K562 (cell line): ENCODE data around the gene CSKMT. TPM values are rescaled to one million over a fixed set of nuclear protein-coding genes. Genes with fewer than 3 reads are reported as not detected.
A peak's percentile ranks its signal among the peaks of the same experiment; 100 is the strongest.

ENCODE experiments used
- ATF4 ChIP-seq: fragments of 450-650 bp; formaldehyde crosslinking; IDR thresholded peaks from 2 replicates; pipeline ENCODE4 v1.4.0; 2022; ENCODE audit warnings: mild to moderate bottlenecking, moderate library complexity
- CCNT2 ChIP-seq: IDR thresholded peaks from 2 replicates; pipeline ENCODE4 v1.6.1; 2011; ENCODE audit warnings: borderline replicate concordance, low read depth, mild to moderate bottlenecking, moderate library complexity, mixed read lengths, low read length; ENCODE audit not compliant: insufficient read length; ENCODE audit errors: extremely low read depth
- GABPA ChIP-seq: fragments of 200-800 bp; sonication (Bioruptor generic); conservative IDR thresholded peaks from 2 replicates; pipeline ENCODE4 v1.6.1; 2016; ENCODE audit warnings: low read depth, missing genetic modification characterization, missing compliant biosample characterization
- GATAD2B ChIP-seq: fragments of 450-650 bp; IDR thresholded peaks from 2 replicates; pipeline ENCODE4 v1.6.1; 2017; ENCODE audit warnings: mild to moderate bottlenecking, borderline replicate concordance
- MEIS2 ChIP-seq: fragments of 450-650 bp; IDR thresholded peaks from 2 replicates; pipeline ENCODE4 v1.6.1; 2014; ENCODE audit warnings: mild to moderate bottlenecking; ENCODE audit not compliant: partially characterized antibody
- MTA3 ChIP-seq: fragments of 450-650 bp; formaldehyde crosslinking; IDR thresholded peaks from 2 replicates; pipeline ENCODE4 v1.6.1; 2017; ENCODE audit warnings: mild to moderate bottlenecking, borderline replicate concordance
- NELFE ChIP-seq: IDR thresholded peaks from 2 replicates; pipeline ENCODE4 v1.6.1; 2011; ENCODE audit warnings: mild to moderate bottlenecking; ENCODE audit not compliant: insufficient read depth, insufficient read length
- OTX1 ChIP-seq: fragments of 450-650 bp; formaldehyde crosslinking; IDR thresholded peaks from 2 replicates; pipeline ENCODE4 v1.4.0; 2022; ENCODE audit warnings: mild to moderate bottlenecking
- PCBP2 ChIP-seq: fragments of 200-400 bp; formaldehyde crosslinking; IDR thresholded peaks from 2 replicates; pipeline ENCODE4 v1.6.1; 2018; ENCODE audit warnings: low read length, low read depth, mild to moderate bottlenecking, moderate library complexity; ENCODE audit not compliant: poor library complexity, severe bottlenecking
- TAF9B ChIP-seq: fragments of 450-650 bp; IDR thresholded peaks from 2 replicates; pipeline ENCODE4 v1.6.1; 2018; ENCODE audit warnings: mild to moderate bottlenecking; ENCODE audit not compliant: partially characterized antibody
- TOE1 ChIP-seq, 2 experiments: fragments of 450-650 bp in 1 of 2; sonication (generic) in 1 of 2; formaldehyde crosslinking in 1 of 2; IDR thresholded peaks; 2 replicates each; pipeline versions ENCODE4 v1.7.1 to v1.8.0; 2016 to 2022; ENCODE audit warnings: borderline replicate concordance in 2 of 2, mild to moderate bottlenecking in 2 of 2, antibody characterized with exemption in 1 of 2, inconsistent platforms in 1 of 2, low read depth in 1 of 2, missing genetic modification reagents in 1 of 2, moderate library complexity in 1 of 2
- TRIM25 ChIP-seq: fragments of 450-650 bp; IDR thresholded peaks from 2 replicates; pipeline ENCODE4 v1.7.0; 2016; ENCODE audit warnings: borderline replicate concordance
- ZKSCAN3 ChIP-seq: fragments of 250-450 bp; sonication (Bioruptor Pico); IDR thresholded peaks from 2 replicates; pipeline ENCODE4 v1.4.0; 2020
- ZNF184 ChIP-seq: sonication (generic); formaldehyde crosslinking; IDR thresholded peaks from 2 replicates; pipeline ENCODE4 v1.5.0; 2020; ENCODE audit warnings: missing genetic modification reagents
- polyA plus RNA-seq, 8 experiments: library from polyadenylated mRNA; depleted of rRNA in 4 of 8; stranded (reverse) in 5 of 8; unstranded in 3 of 8; fragments of >200 nt; fragmentation: Nextera tagmentation in 2 of 8; fragmentation: Illumina TruSeq in 1 of 8; extraction: Ambion mirVana in 2 of 8; extraction: Trizol in 1 of 8; gene quantifications; 2 replicates each; pipeline versions ENCODE4 v1.2.1 to v1.2.3, GENCODE V29; 2011 to 2014; ENCODE audit warnings: inconsistent platforms in 1 of 8, missing spikeins in 1 of 8
- total RNA-seq, 7 experiments: library from RNA; depleted of rRNA in 6 of 7; stranded (reverse); fragments of >200 nt in 6 of 7; fragmentation: Illumina TruSeq in 2 of 7; extraction: Trizol in 2 of 7; gene quantifications; 2 replicates each; pipeline versions ENCODE4 v1.2.1 to v1.2.3, GENCODE V29; 2011 to 2021; ENCODE audit warnings: low replicate concordance in 1 of 7
- TF ChIP-seq, protein P1 (sequence below): IDR thresholded peaks from 3 replicates; pipeline ENCODE4 v1.6.1; 2011; ENCODE audit warnings: borderline replicate concordance, mild to moderate bottlenecking; ENCODE audit not compliant: insufficient read length, insufficient read depth
- TF ChIP-seq, protein P2 (sequence below): fragments of 250-450 bp; sonication (Bioruptor Pico); IDR thresholded peaks from 2 replicates; pipeline ENCODE4 v1.4.0; 2020; ENCODE audit warnings: borderline replicate concordance
- TF ChIP-seq, protein P3 (sequence below): sonication (generic); formaldehyde crosslinking; IDR thresholded peaks from 2 replicates; pipeline ENCODE4 v1.5.0; 2020; ENCODE audit warnings: missing genetic modification reagents

The CSKMT gene
- total and polyA plus RNA-seq, 9 of the 15 experiments (the other 6 are each of a cell fraction or from before 2014, with no cell fraction given), result 10.3 to 108 (median 27.2) TPM

GRCh38 chr11:62645946-62646824 lies 18.9 kb upstream of the CSKMT start, which contains the start of gene GANAB (continued):
- TF ChIP-seq GABPA, result peak; percentile 88
- TF ChIP-seq TAF9B, result peak; percentile 81
- TF ChIP-seq ZNF184 (CRISPR knock-in tag), result no peak
- peak; percentile 50 for TF ChIP-seq MTA3
- TF ChIP-seq, protein P1, sequence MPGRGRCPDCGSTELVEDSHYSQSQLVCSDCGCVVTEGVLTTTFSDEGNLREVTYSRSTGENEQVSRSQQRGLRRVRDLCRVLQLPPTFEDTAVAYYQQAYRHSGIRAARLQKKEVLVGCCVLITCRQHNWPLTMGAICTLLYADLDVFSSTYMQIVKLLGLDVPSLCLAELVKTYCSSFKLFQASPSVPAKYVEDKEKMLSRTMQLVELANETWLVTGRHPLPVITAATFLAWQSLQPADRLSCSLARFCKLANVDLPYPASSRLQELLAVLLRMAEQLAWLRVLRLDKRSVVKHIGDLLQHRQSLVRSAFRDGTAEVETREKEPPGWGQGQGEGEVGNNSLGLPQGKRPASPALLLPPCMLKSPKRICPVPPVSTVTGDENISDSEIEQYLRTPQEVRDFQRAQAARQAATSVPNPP, result no peak
- peak; percentile 67 for TF ChIP-seq CCNT2
- TF ChIP-seq OTX1 (CRISPR knock-in tag), result peak; percentile 51; the same call in 1 of the 2 replicates
- TF ChIP-seq ATF4, result peak; percentile 66; the same call in 1 of the 2 replicates
- TF ChIP-seq ZKSCAN3, result no peak
- TF ChIP-seq TRIM25, result no peak
- TF ChIP-seq, protein P2, sequence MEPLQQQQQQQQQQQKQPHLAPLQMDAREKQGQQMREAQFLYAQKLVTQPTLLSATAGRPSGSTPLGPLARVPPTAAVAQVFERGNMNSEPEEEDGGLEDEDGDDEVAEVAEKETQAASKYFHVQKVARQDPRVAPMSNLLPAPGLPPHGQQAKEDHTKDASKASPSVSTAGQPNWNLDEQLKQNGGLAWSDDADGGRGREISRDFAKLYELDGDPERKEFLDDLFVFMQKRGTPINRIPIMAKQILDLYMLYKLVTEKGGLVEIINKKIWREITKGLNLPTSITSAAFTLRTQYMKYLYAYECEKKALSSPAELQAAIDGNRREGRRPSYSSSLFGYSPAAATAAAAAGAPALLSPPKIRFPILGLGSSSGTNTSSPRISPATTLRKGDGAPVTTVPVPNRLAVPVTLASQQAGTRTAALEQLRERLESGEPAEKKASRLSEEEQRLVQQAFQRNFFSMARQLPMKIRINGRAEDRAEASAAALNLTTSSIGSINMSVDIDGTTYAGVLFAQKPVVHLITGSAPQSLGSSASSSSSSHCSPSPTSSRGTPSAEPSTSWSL (CRISPR knock-in tag), result no peak
- TF ChIP-seq TOE1 (IDR thresholded peaks at IDR 0.05; ENCODE audit: borderline replicate concordance), result peak; percentile 30; the same call in 1 of the 2 replicates
- TF ChIP-seq TOE1 (CRISPR knock-in tag; IDR thresholded peaks at IDR 0.05; ENCODE audit: borderline replicate concordance, low read depth), result 0 out of 2 replicates have a peak, but pooled peaks have one; percentile 13
- no peak for TF ChIP-seq GATAD2B
- no peak for TF ChIP-seq PCBP2
- peak; percentile 2 for TF ChIP-seq MEIS2
- TF ChIP-seq, protein P3, sequence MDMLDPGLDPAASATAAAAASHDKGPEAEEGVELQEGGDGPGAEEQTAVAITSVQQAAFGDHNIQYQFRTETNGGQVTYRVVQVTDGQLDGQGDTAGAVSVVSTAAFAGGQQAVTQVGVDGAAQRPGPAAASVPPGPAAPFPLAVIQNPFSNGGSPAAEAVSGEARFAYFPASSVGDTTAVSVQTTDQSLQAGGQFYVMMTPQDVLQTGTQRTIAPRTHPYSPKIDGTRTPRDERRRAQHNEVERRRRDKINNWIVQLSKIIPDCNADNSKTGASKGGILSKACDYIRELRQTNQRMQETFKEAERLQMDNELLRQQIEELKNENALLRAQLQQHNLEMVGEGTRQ (CRISPR knock-in tag), result no peak
- TF ChIP-seq NELFE, result no peak
